GM19238 (cell line): ENCODE measurements around the gene CTDSPL.
"Not testable (repeated sequence)": the region's sequence is repeated elsewhere in the genome, so short reads cannot be mapped to it uniquely, and the experiment has no call there.

Experiments
- DNase-seq: peaks from one replicate; pipeline ENCODE4 v3.0.0; 2011; ENCODE audit warnings: low spot score; ENCODE audit not compliant: insufficient read length

CTDSPL gene

DNA sequence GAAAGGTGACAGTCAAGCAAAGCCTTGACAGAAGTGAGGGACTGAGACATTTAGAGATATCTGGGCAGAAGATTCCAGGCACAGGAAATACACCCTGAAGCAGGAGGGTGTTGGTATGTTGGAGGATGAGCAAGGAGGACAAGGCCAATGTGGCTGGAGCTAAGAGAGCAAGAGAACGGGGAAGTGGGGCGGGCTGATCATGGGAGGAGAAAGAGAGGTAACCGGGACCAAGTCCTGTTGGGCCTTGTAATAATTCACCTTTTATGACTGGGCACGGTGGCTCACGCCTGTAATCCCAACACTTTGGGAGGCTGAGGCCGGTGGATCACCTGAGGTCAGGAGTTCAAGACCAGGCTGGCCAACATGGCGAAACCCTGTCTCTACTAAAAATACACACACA, 171.9 kb downstream of the CTDSPL start:
- DNase-seq, result not testable (repeated sequence)
